GM18951 (cell line): ENCODE results near the gene SLC25A22.

Source experiments
- POLR2A ChIP-seq: IDR thresholded peaks from 4 replicates; pipeline ENCODE4 v1.6.1; 2011; ENCODE audit warnings: mild to moderate bottlenecking; ENCODE audit not compliant: insufficient read length, insufficient read depth; ENCODE audit errors: extremely low read depth
- in situ Hi-C: fragments of 300-500 bp; cut with MboI; formaldehyde crosslinking; loops from one replicate; pipeline ENCODE4 v1.12.0; 2022; ENCODE audit warnings: low sequenced_read_pairs, mixed read lengths, inconsistent platforms; ENCODE audit not compliant: unreplicated experiment

SLC25A22 gene

GRCh38 chr11:769887-770641, 28.0 kb downstream of the SLC25A22 start:
- TF ChIP-seq POLR2A, result no peak
- in situ Hi-C loops, result no loop called here

DNA sequence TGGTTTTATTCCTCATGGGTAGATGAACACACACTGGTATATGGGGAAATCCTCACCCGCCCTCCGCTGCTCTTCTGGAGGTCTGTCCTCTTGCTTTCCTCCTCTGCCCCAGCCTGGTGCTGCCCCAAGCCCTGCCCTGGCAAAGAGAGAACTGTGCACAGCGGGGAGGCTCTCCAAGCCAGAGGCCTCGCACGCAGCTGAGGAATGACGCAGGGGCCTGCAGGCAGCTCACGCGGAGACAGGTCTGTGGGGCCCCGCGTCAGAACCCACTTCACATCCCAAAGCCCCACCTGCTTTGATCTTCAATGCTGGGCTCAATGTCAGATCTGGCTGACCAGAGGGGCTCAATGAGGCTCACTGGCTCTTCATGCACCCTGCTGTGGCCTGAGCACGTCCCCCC, 30.8 kb downstream of the SLC25A22 start:
- TF ChIP-seq POLR2A, result no peak
- in situ Hi-C loops, result no loop called here

DNA sequence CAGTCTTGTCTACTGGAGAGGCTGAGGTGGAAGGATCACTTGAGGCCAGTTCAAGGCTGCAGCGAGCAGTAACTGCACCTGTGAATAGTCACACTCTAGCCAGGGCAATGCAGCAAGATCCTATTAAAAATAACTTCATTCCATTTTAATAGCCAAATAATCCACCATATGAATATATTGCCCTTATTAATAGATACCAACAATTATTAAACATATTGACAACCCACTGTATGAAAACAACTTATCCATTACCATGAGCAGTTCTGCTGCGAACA, 31.2 kb downstream of the SLC25A22 start:
- no peak for TF ChIP-seq POLR2A
- in situ Hi-C loops, result no loop called here

GRCh38 chr11:766106-766935, 31.8 kb downstream of the SLC25A22 start:
- in situ Hi-C loops, result no loop called here

GRCh38 chr11:765802-766091, 32.3 kb downstream of the SLC25A22 start:
- in situ Hi-C loops, result no loop called here
- no peak for TF ChIP-seq POLR2A

More at GRCh38 chr11:766106-766935, 31.8 kb downstream of the SLC25A22 start:
- no peak for TF ChIP-seq POLR2A

- in situ Hi-C loops, result no loop called here
- no peak for TF ChIP-seq POLR2A
Observed at GRCh38 chr11:765025-765801, 32.9 kb downstream of the SLC25A22 start.

GRCh38 chr11:764322-765024, 33.6 kb downstream of the SLC25A22 start:
- in situ Hi-C loops, result no loop called here
- peak; percentile 14 for TF ChIP-seq POLR2A

GRCh38 chr11:763549-764321, 34.3 kb downstream of the SLC25A22 start:
- in situ Hi-C loops, result no loop called here
- TF ChIP-seq POLR2A, result no peak

DNA sequence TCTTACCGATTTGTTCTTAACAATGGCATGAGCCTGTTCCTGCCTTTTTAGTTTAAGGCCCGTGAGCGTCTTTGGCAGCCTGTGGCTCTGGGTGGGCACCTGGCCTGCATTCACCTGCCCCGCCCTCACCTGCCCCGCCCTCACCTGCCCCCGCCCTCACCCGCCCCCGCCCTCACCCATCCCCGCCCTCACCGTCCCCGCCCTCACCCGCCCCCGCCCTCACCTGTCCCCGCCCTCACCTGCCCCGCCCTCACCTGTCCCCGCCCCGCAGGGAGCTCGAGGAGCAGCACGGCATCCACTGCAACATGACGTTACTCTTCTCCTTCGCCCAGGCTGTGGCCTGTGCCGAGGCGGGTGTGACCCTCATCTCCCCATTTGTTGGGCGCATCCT, 35.0 kb downstream of the SLC25A22 start:
- no peak for TF ChIP-seq POLR2A
- in situ Hi-C loops, result no loop called here

DNA sequence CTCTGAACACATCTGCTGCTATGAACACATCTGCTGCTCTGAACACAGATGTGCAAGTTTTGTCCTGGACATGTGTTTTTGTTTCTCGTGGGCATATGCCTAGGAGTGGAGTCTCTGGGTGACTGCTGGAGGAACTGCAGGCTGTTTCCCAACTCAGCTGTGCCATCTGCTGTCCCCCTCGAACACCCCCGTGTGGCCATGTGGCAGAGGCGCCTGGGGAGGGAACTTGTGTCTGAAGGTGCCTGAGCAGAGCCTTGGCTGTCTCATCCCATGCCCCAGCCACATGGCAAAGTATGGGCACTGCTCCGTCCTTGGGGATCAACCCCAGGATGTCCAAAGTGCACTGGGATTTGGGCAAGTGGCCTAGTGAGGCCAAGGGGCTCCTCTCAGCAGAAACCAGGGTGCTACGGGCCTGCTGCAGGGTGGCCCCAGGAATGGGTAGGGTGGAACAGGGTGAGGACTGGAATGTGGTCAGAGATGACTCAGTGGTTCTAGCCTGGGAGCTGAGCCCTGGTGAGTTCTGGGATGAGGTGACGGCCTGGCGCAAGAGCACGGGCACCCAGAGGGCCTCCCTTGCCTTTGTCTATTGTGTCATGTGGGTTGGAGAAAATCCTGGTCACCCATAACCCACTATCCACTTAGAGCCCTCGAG, 35.5 kb downstream of the SLC25A22 start:
- no peak for TF ChIP-seq POLR2A
- in situ Hi-C loops, result no loop called here

- in situ Hi-C loops, result no loop called here
- TF ChIP-seq POLR2A, result no peak
Observed at GRCh38 chr11:761526-762108, 36.5 kb downstream of the SLC25A22 start.

- TF ChIP-seq POLR2A, result no peak
- in situ Hi-C loops, result no loop called here
Observed at GRCh38 chr11:760236-760635, 37.8 kb downstream of the SLC25A22 start.
